Thyroid gland (tissue), 4 donors: ENCODE data around the gene OTUB1. TPM values are rescaled to one million over a fixed set of nuclear protein-coding genes. Genes with fewer than 3 reads are reported as not detected.

Experiments
- DNase-seq, 2 donors: peaks; one replicate each; pipeline ENCODE4 v3.0.0-alpha.2; 2019
- H3K27ac ChIP-seq, 3 donors: fragments of 200-600 bp; sonication (generic); 1 replicate in 2 of 3; 2 replicates in 1 of 3; pipeline ENCODE4 v1.5.1; 2016 to 2019; ENCODE audit warnings: mild to moderate bottlenecking in 1 of 3, moderate library complexity in 1 of 3
- H3K27me3 ChIP-seq: fragments of 200-600 bp; sonication (generic); one replicate; pipeline ENCODE4 v1.5.1; 2019
- H3K36me3 ChIP-seq, 2 donors: fragments of 200-600 bp; sonication (generic); one replicate each; pipeline ENCODE4 v1.5.1; 2016 to 2019
- H3K4me1 ChIP-seq, 2 donors: fragments of 200-600 bp; sonication (generic); one replicate each; pipeline ENCODE4 v1.5.1; 2017 to 2019
- H3K4me3 ChIP-seq, 3 donors: fragments of 200-600 bp; sonication (generic); replicated peaks in 1 of 3; 1 replicate in 2 of 3; 2 replicates in 1 of 3; pipeline ENCODE4 v1.5.1; 2016; ENCODE audit warnings: mild to moderate bottlenecking in 1 of 3
- H3K9me3 ChIP-seq: fragments of 200-600 bp; sonication (generic); one replicate; pipeline ENCODE4 v1.5.1; 2017
- POLR2A ChIP-seq, 2 donors: fragments of 450-650 bp; IDR thresholded peaks; one replicate each; pipeline ENCODE4 v1.6.1; 2017; ENCODE audit warnings: antibody characterized with exemption in 2 of 2, mild to moderate bottlenecking in 2 of 2, moderate library complexity in 1 of 2
- WGBS, 2 donors: methylation state at CpG; one replicate each; pipeline ENCODE4 v1.1.5; 2017; 5-methylcytosine and 5-hydroxymethylcytosine counted together
- intact Hi-C: fragments of 100-400 bp; cut with DNase I; formaldehyde crosslinking; loops from one replicate; pipeline ENCODE4 v1.15.1; 2023
- total RNA-seq, 4 donors: library from RNA; depleted of rRNA; stranded (reverse); fragments of >200 nt; gene quantifications; one replicate each; pipeline ENCODE4 v1.2.3, GENCODE V29; 2016
- TF ChIP-seq, protein P1 (sequence below), 6 experiments: fragments of 200-600 bp in 3 of 6; fragments of 450-650 bp in 3 of 6; sonication (generic) in 3 of 6; IDR thresholded peaks; one replicate each; pipeline ENCODE4 v1.5.1; 2016 to 2019; ENCODE audit warnings: antibody characterized with exemption in 6 of 6, mild to moderate bottlenecking in 2 of 6, inconsistent platforms in 1 of 6, moderate library complexity in 1 of 6

OTUB1 gene
- total RNA-seq, 4 donors from 2014 or later, result 62.3 to 130 (median 76.1) TPM

- intact Hi-C loops, result loop anchor here (5.0 kb wide), 1 partner anchor 173 kb away; the partner anchor contains the start of gene ZFTA
Observed at GRCh38 chr11:63940786-63941185, 45.5 kb upstream of the OTUB1 start.

DNA sequence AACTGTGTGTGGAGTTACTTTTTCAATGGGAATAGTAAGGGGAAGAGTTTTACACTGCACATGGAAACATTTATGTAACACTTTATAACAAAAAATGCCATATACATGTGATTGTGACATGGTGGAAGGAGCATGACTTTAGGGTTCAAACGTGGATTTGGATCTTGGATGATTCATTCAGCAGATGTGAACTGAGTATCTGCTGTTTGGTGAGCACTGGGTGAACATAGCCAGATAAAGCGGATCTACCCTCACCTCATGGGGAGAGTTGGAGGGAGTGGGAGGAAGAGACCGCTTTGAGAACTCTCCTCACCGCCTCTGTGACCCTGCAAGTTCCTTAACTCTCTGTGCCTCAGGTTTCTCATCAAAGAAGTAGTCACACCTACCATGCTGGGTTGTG, 44.3 kb upstream of the OTUB1 start:
- peaks cover 25 to 27% of the 10 kb centered on the region in 2 donors for H3K4me1 ChIP-seq
- intact Hi-C loops, result loop anchor here (5.0 kb wide), 1 partner anchor 175 kb away; the partner anchor contains the start of gene ZFTA
- H3K4me3 ChIP-seq, result no peak overlapping the region
- H3K9me3 ChIP-seq, result no peaks in the 10 kb centered on the region
- no peak for DNase-seq
- no peak overlapping the region for H3K27ac ChIP-seq
- TF ChIP-seq, protein P1, sequence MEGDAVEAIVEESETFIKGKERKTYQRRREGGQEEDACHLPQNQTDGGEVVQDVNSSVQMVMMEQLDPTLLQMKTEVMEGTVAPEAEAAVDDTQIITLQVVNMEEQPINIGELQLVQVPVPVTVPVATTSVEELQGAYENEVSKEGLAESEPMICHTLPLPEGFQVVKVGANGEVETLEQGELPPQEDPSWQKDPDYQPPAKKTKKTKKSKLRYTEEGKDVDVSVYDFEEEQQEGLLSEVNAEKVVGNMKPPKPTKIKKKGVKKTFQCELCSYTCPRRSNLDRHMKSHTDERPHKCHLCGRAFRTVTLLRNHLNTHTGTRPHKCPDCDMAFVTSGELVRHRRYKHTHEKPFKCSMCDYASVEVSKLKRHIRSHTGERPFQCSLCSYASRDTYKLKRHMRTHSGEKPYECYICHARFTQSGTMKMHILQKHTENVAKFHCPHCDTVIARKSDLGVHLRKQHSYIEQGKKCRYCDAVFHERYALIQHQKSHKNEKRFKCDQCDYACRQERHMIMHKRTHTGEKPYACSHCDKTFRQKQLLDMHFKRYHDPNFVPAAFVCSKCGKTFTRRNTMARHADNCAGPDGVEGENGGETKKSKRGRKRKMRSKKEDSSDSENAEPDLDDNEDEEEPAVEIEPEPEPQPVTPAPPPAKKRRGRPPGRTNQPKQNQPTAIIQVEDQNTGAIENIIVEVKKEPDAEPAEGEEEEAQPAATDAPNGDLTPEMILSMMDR (IDR thresholded peaks at IDR 0.05), result no peak
- TF ChIP-seq POLR2A (IDR thresholded peaks at IDR 0.05), result no peak
- no peaks in the 10 kb centered on the region for H3K27me3 ChIP-seq
- 85 to 90% methylated on average over 4 of the region's 4 CpGs for WGBS, 2 donors
- peaks cover 0 to 6% of the 10 kb centered on the region in 2 donors for H3K36me3 ChIP-seq

More at GRCh38 chr11:63940786-63941185, 45.5 kb upstream of the OTUB1 start:
- no peaks in the 10 kb centered on the region for H3K36me3 ChIP-seq
- TF ChIP-seq, protein P1 (IDR thresholded peaks at IDR 0.05), result no peak
- TF ChIP-seq POLR2A (IDR thresholded peaks at IDR 0.05), result no peak
- 80% methylated on average over 6 of the region's 6 CpGs for WGBS, 2 donors
- H3K27ac ChIP-seq, result no peak overlapping the region
- H3K4me1 ChIP-seq, result peaks cover 25 to 27% of the 10 kb centered on the region in 2 donors
- no peak overlapping the region for H3K4me3 ChIP-seq
- no peak for DNase-seq
- no peaks in the 10 kb centered on the region for H3K27me3 ChIP-seq
- H3K9me3 ChIP-seq, result no peaks in the 10 kb centered on the region

- intact Hi-C loops, result loop anchor here (5.0 kb wide), 1 partner anchor 176 kb away; the partner anchor contains the start of gene ZFTA
- Histone ChIP-seq H3K4me3 (no peak overlapping the region), H3K36me3 (peaks cover 0 to 6% of the 10 kb centered on the region in 2 donors), H3K27me3 (no peaks in the 10 kb centered on the region), H3K4me1 (peaks cover 23 to 26% of the 10 kb centered on the region in 2 donors), H3K27ac (no peak overlapping the region), H3K9me3 (no peaks in the 10 kb centered on the region)
- peak in 1 of 2 donors; percentile 17 for DNase-seq
- whole genome bisulfite sequencing, 2 donors, result 83 to 100% methylated on average over 2 of the region's 3 CpGs
- TF ChIP-seq, protein P1 (IDR thresholded peaks at IDR 0.05), result no peak
- TF ChIP-seq POLR2A (IDR thresholded peaks at IDR 0.05), result no peak
Observed at GRCh38 chr11:63942803-63943202, 43.4 kb upstream of the OTUB1 start.

DNA sequence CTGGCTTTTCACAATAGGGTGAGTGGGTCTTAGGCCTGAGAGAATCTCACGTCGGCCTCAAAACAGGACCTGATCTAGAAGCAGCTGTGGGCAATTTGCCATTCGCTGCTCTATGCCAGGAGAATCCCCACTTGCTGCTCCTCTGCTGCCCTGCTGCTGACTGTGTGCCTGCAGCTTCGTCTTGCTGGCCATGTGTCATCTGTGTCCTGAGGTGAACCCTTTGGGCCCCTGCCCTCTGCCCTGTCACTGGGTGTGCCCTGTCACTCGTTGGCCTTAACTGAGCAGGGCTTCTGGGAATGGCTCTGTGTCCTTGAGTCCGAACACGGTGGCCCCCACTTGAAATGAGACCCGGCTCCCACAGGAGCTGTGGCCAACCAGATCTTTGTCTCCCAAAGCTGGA, 41.3 kb upstream of the OTUB1 start:
- peak; percentile 23 to 24 for DNase-seq
- no peak for TF ChIP-seq POLR2A (IDR thresholded peaks at IDR 0.05)
- TF ChIP-seq, protein P1 (IDR thresholded peaks at IDR 0.05), result no peak
- H3K27me3 ChIP-seq, result no peaks in the 10 kb centered on the region
- peaks cover 0 to 6% of the 10 kb centered on the region in 2 donors for H3K36me3 ChIP-seq
- 53 to 60% methylated on average over 7 to 8 of the region's 8 CpGs for WGBS, 2 donors
- no peaks in the 10 kb centered on the region for H3K9me3 ChIP-seq
- H3K4me3 ChIP-seq, result no peak overlapping the region
- peak overlapping the region; percentile 27 to 48 (median 28) for H3K27ac ChIP-seq
- H3K4me1 ChIP-seq, result peaks cover 13% of the 10 kb centered on the region in 2 donors
- intact Hi-C loops, result loop anchor here (2.0 to 5.0 kb wide), 2 partner anchors 108 to 178 kb away; partner anchors contain the start of gene ZFTA

GRCh38 chr11:63945477-63946163, 40.6 kb upstream of the OTUB1 start:
- WGBS, 2 donors, result 28 to 39% methylated on average over 13 to 14 of the region's 14 CpGs
- Histone ChIP-seq H3K27me3 (no peaks in the 10 kb centered on the region), H3K27ac (peak overlapping the region; percentile 27 to 48 (median 28)), H3K4me1 (peaks cover 10% of the 10 kb centered on the region in 2 donors), H3K4me3 (no peak overlapping the region), H3K36me3 (peaks cover 0 to 6% of the 10 kb centered on the region in 2 donors), H3K9me3 (no peaks in the 10 kb centered on the region)
- intact Hi-C loops, result loop anchor here (2.0 kb wide), 1 partner anchor 109 kb away; no protein-coding TSS in a partner anchor
- TF ChIP-seq, protein P1 (IDR thresholded peaks at IDR 0.05), result peak; percentile 39 to 97 (median 85)
- TF ChIP-seq POLR2A (IDR thresholded peaks at IDR 0.05), result no peak
- DNase-seq, result peak; percentile 87 to 89
